ENCODE data around the gene SLC2A10.
A peak's percentile ranks its signal among the peaks of the same experiment; 100 is the strongest.

SLC2A10 gene

DNA sequence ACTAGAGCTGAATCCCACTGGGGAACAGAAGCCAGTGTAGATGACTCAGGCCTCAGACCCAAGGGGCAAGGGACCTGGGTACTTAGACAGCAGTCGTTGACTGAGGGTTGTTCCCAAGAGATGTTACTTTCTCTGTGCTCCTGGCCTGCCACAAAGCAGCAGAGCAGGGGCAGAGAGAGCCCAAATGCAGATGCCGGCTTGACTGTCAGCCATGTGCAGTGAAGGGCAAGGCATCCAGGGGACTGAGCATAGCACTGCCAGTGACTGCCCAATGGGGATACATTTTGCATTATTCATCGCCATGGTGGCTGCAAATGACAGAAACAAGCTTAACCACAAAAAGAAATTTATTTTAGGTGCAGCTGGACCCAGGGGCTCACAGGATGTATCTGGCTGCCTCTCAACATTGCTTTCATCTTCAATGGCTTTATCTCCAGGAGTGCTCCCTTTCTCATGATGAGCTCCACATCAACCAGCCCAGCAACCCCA is 12.6 kb upstream of the SLC2A10 start:
- no peak overlapping the region for H3K27ac ChIP-seq (ENCODE audit: low read length)
- H3K9me3 ChIP-seq (ENCODE audit: insufficient read depth, low read depth, low read length) = no peaks in the 10 kb centered on the region
- H3K36me3 ChIP-seq (ENCODE audit: insufficient read depth, low read depth, low read length) = no peaks in the 10 kb centered on the region
- no peak overlapping the region for H3K4me3 ChIP-seq (ENCODE audit: low read length)
- H3K9ac ChIP-seq (ENCODE audit: low read depth, low read length) = no peak overlapping the region
- H3K4me1 ChIP-seq (ENCODE audit: insufficient read depth, low read length) = peaks cover 6% of the 10 kb centered on the region; the same call in 1 of the 2 replicates
- H3K27me3 ChIP-seq (ENCODE audit: insufficient read depth, low read length) = no peaks in the 10 kb centered on the region

DNA sequence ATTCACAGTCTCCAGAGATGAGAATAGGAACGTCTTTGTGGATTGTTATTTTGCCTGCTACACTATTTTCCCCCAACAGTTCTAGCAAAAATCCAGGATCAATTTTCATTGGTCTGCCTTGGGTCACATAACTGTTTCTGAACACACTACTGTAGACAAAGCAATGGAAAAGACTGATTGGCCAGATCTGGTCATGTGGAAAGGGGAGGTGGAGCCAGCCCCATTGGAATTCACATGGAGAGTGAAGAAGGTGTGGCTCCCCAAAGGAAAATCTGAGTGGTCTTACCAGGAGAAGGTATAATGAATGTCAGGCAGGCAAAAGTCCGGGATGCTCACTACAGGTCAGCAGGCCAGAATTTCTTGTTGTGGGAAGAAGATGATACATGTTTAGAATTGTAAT is 10.7 kb upstream of the SLC2A10 start:
- Histone ChIP-seq H3K36me3 (ENCODE audit: insufficient read depth, low read depth, low read length) (no peaks in the 10 kb centered on the region), H3K9ac (ENCODE audit: low read depth, low read length) (no peak overlapping the region), H3K27ac (ENCODE audit: low read length) (no peak overlapping the region), H3K9me3 (ENCODE audit: insufficient read depth, low read depth, low read length) (no peaks in the 10 kb centered on the region), H3K4me3 (ENCODE audit: low read length) (no peak overlapping the region), H3K4me1 (ENCODE audit: insufficient read depth, low read length) (peaks cover 12% of the 10 kb centered on the region; the same call in 1 of the 2 replicates), H3K27me3 (ENCODE audit: insufficient read depth, low read length) (no peaks in the 10 kb centered on the region)

DNA sequence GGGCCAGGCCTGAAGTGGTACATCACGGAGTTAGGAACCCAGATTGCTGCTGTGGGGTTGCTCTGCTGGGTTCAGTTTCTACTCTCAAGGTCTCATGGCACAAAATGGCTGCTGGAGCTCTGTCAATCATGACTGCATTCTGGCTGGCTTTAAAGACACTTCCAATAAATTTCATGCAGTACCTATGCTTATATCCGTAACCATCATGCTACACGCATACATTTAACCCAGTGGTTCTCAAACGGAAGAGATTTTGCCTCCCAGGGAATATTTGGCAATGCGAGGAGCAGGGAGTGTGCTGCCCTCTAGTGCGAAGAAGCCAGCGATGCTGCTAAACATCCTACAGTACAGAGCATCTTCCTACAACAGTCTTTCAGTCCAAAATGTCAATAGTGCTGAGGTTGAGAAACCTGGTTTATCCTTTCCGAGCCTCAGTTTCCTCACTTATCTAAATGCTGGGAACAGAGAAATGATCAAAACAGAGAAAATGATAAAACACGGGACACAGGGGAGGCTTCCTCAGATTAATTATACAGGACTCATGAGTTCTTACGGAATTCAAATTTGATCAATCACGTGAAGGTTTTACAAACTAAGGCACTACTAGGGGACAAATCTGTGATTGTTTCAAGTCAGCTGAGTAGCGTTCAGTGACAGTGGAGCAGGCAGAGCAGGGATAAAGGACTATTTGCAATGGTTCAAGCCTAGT is 9.6 kb upstream of the SLC2A10 start:
- Histone ChIP-seq H3K27ac (ENCODE audit: low read length) (no peak overlapping the region), H3K4me3 (ENCODE audit: low read length) (no peak overlapping the region), H3K27me3 (ENCODE audit: insufficient read depth, low read length) (no peaks in the 10 kb centered on the region), H3K9ac (ENCODE audit: low read depth, low read length) (no peak overlapping the region), H3K4me1 (ENCODE audit: insufficient read depth, low read length) (peaks cover 12% of the 10 kb centered on the region; the same call in 1 of the 2 replicates), H3K36me3 (ENCODE audit: insufficient read depth, low read depth, low read length) (no peaks in the 10 kb centered on the region), H3K9me3 (ENCODE audit: insufficient read depth, low read depth, low read length) (no peaks in the 10 kb centered on the region)

DNA sequence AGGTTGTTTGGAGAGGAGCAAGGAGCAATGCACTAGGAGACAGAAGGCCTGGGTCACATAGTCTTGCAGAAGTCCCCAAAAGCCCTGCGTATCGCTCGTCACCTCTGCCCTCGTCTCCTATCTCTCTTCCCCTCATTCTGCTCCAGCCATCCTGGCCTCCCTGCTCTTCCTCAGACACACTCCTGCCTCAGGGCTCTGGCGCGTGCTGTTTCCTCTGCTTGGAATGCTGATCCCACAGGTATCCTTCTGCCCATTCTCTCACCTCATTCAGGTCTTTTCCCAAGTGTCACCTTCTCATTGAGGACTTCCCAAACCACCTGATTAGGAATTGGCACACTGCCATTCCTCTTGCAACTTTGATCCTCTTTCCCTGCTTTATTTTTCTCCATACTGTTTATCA is 9.0 kb upstream of the SLC2A10 start:
- Histone ChIP-seq H3K4me3 (ENCODE audit: low read length) (no peak overlapping the region), H3K36me3 (ENCODE audit: insufficient read depth, low read depth, low read length) (no peaks in the 10 kb centered on the region), H3K9me3 (ENCODE audit: insufficient read depth, low read depth, low read length) (no peaks in the 10 kb centered on the region), H3K4me1 (ENCODE audit: insufficient read depth, low read length) (peaks cover 12% of the 10 kb centered on the region; the same call in 1 of the 2 replicates), H3K27ac (ENCODE audit: low read length) (no peak overlapping the region), H3K9ac (ENCODE audit: low read depth, low read length) (no peak overlapping the region), H3K27me3 (ENCODE audit: insufficient read depth, low read length) (no peaks in the 10 kb centered on the region)

DNA sequence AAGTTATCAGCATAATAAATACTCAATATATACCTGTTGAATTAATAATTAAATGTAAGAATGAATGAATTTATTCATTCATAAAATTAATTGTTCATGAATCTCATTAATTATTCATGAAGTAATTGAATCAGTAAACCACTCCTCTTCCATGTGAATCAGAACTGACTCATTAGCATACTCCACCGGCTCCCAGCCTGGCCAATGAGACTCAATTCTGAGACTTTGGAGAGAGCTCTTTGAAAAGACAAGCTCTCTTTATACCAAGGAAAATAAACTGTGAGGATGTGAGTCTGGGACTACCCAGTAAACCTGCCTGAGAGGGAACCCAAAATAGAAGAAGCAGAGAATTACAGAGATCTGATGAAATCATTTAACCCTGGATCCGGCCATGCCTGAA is 8.4 kb upstream of the SLC2A10 start:
- no peaks in the 10 kb centered on the region for H3K27me3 ChIP-seq (ENCODE audit: insufficient read depth, low read length)
- peaks cover under 1% of the 10 kb centered on the region; the same call in 1 of the 2 replicates for H3K9me3 ChIP-seq (ENCODE audit: insufficient read depth, low read depth, low read length)
- peaks cover 12% of the 10 kb centered on the region; the same call in 1 of the 2 replicates for H3K4me1 ChIP-seq (ENCODE audit: insufficient read depth, low read length)
- H3K36me3 ChIP-seq (ENCODE audit: insufficient read depth, low read depth, low read length) = no peaks in the 10 kb centered on the region
- no peak overlapping the region for H3K27ac ChIP-seq (ENCODE audit: low read length)
- H3K4me3 ChIP-seq (ENCODE audit: low read length) = no peak overlapping the region
- H3K9ac ChIP-seq (ENCODE audit: low read depth, low read length) = no peak overlapping the region; the same call in 1 of the 2 replicates

DNA sequence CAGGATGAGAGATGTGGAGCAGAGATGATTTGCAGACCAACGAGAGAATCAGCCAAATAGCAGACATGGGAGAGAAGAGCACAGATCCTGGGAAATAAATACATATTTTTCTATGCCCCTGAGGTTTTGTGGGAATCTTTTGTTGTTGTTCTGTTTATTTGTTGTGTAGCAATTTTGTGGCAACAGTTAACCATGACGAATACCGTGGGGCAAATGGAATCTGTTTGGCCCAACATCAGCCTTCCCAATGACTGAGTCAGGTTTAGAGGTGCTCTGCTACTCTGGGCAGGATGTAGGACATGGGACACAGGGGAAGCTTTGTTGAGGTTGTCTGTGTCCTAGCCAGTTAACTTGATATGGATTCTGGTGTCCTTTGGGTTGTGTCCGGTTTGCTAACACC is 7.9 kb upstream of the SLC2A10 start:
- Histone ChIP-seq H3K9me3 (ENCODE audit: insufficient read depth, low read depth, low read length) (peaks cover 6% of the 10 kb centered on the region), H3K9ac (ENCODE audit: low read depth, low read length) (no peak overlapping the region; the same call in 1 of the 2 replicates), H3K27ac (ENCODE audit: low read length) (no peak overlapping the region), H3K27me3 (ENCODE audit: insufficient read depth, low read length) (no peaks in the 10 kb centered on the region), H3K36me3 (ENCODE audit: insufficient read depth, low read depth, low read length) (no peaks in the 10 kb centered on the region), H3K4me3 (ENCODE audit: low read length) (no peak overlapping the region), H3K4me1 (ENCODE audit: insufficient read depth, low read length) (peaks cover 12% of the 10 kb centered on the region; the same call in 1 of the 2 replicates)

DNA sequence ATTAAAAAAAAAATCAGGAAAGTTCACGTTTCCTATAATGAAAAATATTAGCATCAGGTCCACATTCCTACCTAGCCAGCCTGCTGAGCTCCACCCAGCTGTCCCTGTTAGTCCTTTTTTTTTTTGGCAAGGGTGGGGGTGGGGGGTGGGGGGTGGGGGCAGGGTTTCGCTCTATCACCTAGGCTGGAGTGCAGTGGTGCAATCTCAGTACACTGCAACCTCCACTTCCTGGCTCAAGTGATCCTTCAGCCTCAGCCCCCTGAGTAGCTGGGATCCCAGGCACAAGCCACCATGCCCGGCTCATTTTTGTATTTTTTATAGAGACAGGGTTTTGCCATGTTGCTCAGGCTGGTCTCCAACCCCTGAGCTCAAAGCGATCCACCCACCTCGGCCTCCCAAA is 7.5 kb upstream of the SLC2A10 start:
- H3K4me1 ChIP-seq (ENCODE audit: insufficient read depth, low read length) = peaks cover 12% of the 10 kb centered on the region; the same call in 1 of the 2 replicates
- H3K9ac ChIP-seq (ENCODE audit: low read depth, low read length) = no peak overlapping the region; the same call in 1 of the 2 replicates
- no peak overlapping the region for H3K4me3 ChIP-seq (ENCODE audit: low read length)
- H3K36me3 ChIP-seq (ENCODE audit: insufficient read depth, low read depth, low read length) = no peaks in the 10 kb centered on the region
- no peak overlapping the region for H3K27ac ChIP-seq (ENCODE audit: low read length)
- H3K27me3 ChIP-seq (ENCODE audit: insufficient read depth, low read length) = no peaks in the 10 kb centered on the region
- H3K9me3 ChIP-seq (ENCODE audit: insufficient read depth, low read depth, low read length) = peaks cover 10% of the 10 kb centered on the region

DNA sequence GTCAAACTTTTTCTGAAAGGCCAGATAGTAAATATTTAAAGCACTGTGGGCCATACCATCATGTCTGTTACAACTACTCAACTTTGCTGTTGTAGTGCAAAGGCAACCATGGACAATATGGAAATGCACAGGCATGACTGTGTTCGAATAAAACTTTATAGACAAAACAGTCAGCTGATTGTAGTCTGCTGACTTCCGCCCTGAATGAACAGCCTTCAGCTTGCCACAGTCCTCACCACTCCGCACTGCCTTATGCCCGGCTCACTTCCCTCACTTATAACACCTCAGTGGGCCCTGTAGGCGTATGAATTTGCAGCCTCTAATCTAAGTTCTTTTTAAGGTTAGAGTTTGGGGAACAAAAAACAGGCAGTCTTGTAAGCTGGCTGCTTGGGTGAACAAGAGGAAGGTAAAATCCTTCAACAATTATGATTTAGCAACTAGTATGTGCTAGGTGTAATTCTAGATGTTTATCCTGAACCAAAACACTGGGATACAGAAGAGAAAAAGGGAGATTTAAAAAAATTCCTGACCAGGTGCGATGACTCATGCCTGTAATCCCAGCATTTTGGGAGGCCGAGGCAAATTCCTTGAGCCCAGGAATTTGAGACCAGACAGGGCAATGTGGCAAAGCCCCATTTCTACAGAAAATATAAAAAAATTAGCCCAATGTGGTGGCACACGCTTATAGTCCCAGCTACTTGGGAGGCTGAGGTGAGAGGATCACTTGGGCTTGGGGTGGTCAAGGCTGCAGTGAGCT is 6.8 kb upstream of the SLC2A10 start:
- no peak overlapping the region for H3K4me3 ChIP-seq (ENCODE audit: low read length)
- peaks cover 12% of the 10 kb centered on the region; the same call in 1 of the 2 replicates for H3K4me1 ChIP-seq (ENCODE audit: insufficient read depth, low read length)
- no peak overlapping the region for H3K27ac ChIP-seq (ENCODE audit: low read length)
- peaks cover 12% of the 10 kb centered on the region for H3K9me3 ChIP-seq (ENCODE audit: insufficient read depth, low read depth, low read length)
- no peak overlapping the region for H3K9ac ChIP-seq (ENCODE audit: low read depth, low read length)
- H3K36me3 ChIP-seq (ENCODE audit: insufficient read depth, low read depth, low read length) = no peaks in the 10 kb centered on the region
- H3K27me3 ChIP-seq (ENCODE audit: insufficient read depth, low read length) = no peaks in the 10 kb centered on the region

DNA sequence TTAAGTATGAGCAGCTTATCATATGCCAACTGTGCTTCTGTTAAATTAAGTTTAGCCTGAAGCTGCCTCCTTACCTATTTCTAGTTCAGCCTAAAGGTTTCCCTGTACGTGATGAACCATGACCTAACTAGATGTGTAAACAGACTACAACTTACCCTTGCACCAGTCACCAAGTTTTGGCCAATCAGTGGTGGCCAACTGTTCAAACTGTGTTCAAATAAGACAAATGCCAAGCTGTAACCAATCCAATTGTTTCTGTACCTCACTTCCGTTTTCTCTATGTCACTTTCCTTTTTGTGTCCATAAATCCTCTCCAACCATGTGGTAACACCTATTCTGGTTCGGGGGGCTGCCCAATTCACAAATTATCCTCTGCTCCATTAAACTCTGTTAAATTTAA is 6.0 kb upstream of the SLC2A10 start:
- Histone ChIP-seq H3K4me3 (ENCODE audit: low read length) (no peak overlapping the region), H3K9ac (ENCODE audit: low read depth, low read length) (no peak overlapping the region), H3K27me3 (ENCODE audit: insufficient read depth, low read length) (no peaks in the 10 kb centered on the region), H3K27ac (ENCODE audit: low read length) (no peak overlapping the region), H3K4me1 (ENCODE audit: insufficient read depth, low read length) (peaks cover 12% of the 10 kb centered on the region; the same call in 1 of the 2 replicates), H3K9me3 (ENCODE audit: insufficient read depth, low read depth, low read length) (peaks cover 12% of the 10 kb centered on the region), H3K36me3 (ENCODE audit: insufficient read depth, low read depth, low read length) (no peaks in the 10 kb centered on the region)

DNA sequence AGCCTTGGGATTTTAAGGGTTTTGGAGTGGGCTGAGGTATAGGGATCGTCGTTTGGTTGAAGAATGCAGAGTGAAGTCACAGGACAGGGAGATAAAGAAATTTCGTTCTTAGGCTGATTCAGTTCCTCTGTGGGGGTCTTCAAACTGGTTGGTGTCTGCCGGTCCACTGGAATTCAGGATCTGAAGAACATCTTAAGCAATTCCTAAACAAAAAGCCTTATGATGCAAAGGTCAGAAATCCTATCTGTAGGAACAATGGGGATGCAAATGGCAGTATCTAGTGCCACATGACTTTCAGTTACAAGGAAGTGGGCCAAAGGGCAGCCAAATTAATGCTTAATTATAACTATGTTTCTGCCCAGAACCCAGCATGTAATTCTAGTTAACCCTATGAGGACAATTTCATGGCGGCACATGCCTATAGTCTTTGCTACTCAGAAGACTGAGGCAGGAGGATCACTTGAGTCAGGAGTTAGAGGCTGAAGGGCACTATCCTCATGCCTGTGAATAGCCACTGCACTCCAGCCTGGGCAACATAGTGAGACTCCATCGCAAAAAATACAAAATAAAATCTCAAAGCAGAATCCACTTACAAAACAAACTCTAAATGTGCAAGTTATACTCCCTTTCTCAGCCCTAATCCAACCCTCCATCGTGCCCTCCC is 4.6 kb upstream of the SLC2A10 start:
- Histone ChIP-seq H3K27me3 (ENCODE audit: insufficient read depth, low read length) (no peaks in the 10 kb centered on the region), H3K4me3 (ENCODE audit: low read length) (peak overlapping the region; percentile 10; the same call in 1 of the 2 replicates), H3K36me3 (ENCODE audit: insufficient read depth, low read depth, low read length) (no peaks in the 10 kb centered on the region), H3K27ac (ENCODE audit: low read length) (no peak overlapping the region), H3K9ac (ENCODE audit: low read depth, low read length) (peak overlapping the region; percentile 52; the same call in 1 of the 2 replicates), H3K9me3 (ENCODE audit: insufficient read depth, low read depth, low read length) (peaks cover 12% of the 10 kb centered on the region), H3K4me1 (ENCODE audit: insufficient read depth, low read length) (peaks cover 19% of the 10 kb centered on the region)

DNA sequence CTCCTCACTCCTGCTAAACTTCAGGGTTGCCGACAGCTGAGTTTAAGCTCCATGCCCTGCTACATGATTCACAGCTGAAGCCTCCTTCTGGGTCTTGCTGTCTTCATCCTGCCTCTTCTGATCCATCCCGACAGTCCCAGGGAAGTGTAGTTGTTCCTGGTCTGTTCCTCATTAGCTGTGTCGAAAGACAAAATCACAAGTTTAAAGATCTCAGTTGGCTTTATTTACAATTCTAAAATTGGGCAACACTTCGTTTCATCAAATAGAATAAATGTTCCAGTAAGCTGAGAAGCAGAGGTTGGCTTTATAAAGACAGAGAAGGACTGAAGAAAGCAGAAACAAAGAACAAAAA is 4.1 kb upstream of the SLC2A10 start:
- Histone ChIP-seq H3K9me3 (ENCODE audit: insufficient read depth, low read depth, low read length) (peaks cover 12% of the 10 kb centered on the region), H3K36me3 (ENCODE audit: insufficient read depth, low read depth, low read length) (no peaks in the 10 kb centered on the region), H3K4me1 (ENCODE audit: insufficient read depth, low read length) (peaks cover 22% of the 10 kb centered on the region), H3K4me3 (ENCODE audit: low read length) (no peak overlapping the region), H3K27ac (ENCODE audit: low read length) (no peak overlapping the region), H3K27me3 (ENCODE audit: insufficient read depth, low read length) (peaks cover 3% of the 10 kb centered on the region; the same call in 1 of the 2 replicates), H3K9ac (ENCODE audit: low read depth, low read length) (no peak overlapping the region)

Data from iPS-20b (cell line).